Fibroblast of lung (primary cell): ENCODE results near the gene RGS3.

Experiments used
- EZH2 ChIP-seq: IDR thresholded peaks from 2 replicates; pipeline ENCODE4 v1.5.1; 2012; ENCODE audit warnings: low read length, control low read depth, mild to moderate bottlenecking; ENCODE audit errors: missing control alignments
- TF ChIP-seq, protein P1 (sequence below), 2 donors: IDR thresholded peaks in 1 of 2; conservative IDR thresholded peaks in 1 of 2; 1 replicate in 1 of 2; 2 replicates in 1 of 2; pipeline ENCODE4 v1.5.1; 2011 to 2012; ENCODE audit warnings: low read length in 2 of 2, control low read depth in 1 of 2, inconsistent platforms in 1 of 2, low read depth in 1 of 2, mild to moderate bottlenecking in 1 of 2

DNA sequence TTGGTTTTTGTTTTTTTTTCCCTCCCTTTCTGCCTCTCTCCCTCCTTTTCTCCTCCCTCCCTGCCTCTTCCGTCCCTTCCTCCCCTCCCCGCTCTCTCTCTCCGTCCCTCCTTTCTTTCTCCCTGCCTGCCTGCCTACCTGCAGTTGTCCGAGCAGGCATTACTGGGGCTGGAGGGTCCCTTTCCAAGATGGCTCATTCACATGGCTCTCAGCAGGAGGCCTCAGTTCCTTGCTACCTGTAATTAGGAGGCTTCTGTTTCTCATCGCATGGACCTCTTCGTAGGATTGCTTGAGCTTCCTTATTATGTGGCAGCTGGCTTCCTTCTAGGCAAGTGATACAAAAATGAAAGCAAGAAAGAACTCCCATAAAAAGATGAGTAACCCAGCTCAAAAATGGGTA lies 8.0 kb downstream of the RGS3 start:
- no peak for TF ChIP-seq EZH2
- TF ChIP-seq, protein P1, sequence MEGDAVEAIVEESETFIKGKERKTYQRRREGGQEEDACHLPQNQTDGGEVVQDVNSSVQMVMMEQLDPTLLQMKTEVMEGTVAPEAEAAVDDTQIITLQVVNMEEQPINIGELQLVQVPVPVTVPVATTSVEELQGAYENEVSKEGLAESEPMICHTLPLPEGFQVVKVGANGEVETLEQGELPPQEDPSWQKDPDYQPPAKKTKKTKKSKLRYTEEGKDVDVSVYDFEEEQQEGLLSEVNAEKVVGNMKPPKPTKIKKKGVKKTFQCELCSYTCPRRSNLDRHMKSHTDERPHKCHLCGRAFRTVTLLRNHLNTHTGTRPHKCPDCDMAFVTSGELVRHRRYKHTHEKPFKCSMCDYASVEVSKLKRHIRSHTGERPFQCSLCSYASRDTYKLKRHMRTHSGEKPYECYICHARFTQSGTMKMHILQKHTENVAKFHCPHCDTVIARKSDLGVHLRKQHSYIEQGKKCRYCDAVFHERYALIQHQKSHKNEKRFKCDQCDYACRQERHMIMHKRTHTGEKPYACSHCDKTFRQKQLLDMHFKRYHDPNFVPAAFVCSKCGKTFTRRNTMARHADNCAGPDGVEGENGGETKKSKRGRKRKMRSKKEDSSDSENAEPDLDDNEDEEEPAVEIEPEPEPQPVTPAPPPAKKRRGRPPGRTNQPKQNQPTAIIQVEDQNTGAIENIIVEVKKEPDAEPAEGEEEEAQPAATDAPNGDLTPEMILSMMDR (conservative IDR thresholded peaks at IDR 0.05 in 1 of 2, IDR thresholded peaks at IDR 0.05 in 1 of 2; ENCODE audit: low read depth in 1 of 2, low read length in 2 of 2), result no peak
